HCT116 (cell line): ENCODE measurements around the gene PCAT6. TPM values are rescaled to one million over a fixed set of nuclear protein-coding genes. Genes with fewer than 3 reads are reported as not detected.

Experiments used
- ATAC-seq: fragments of 200-7000 bp; cut with Tn5 transposase; 2 replicates; pipeline ENCODE4 v1.9.1; 2020; ENCODE audit warnings: mild to moderate bottlenecking, moderate library complexity
- BruUV-seq: library from RNA; stranded (reverse); fragments of 400-500 nt; replicated peaks from 2 replicates; lab custom pipeline; 2021; lab: Mats Ljungman, UMichigan
- CTCF ChIA-PET: fragments of 300-600 bp; sonication (Branson Sonifier 250); formaldehyde crosslinking; loops from one replicate; lab custom pipeline; 2021; ENCODE audit warnings: antibody characterized with exemption; lab: Charles Lee
- POLR2A ChIA-PET: fragments of 300-600, 350-600 bp; sonication (Branson Sonifier 250); formaldehyde crosslinking; loops from one replicate; lab custom pipeline; 2021; ENCODE audit warnings: antibody characterized with exemption; lab: Charles Lee
- RAD21 ChIA-PET, 2 experiments: fragments of 300-600 bp; sonication (Branson Sonifier 250); formaldehyde crosslinking; loops; one replicate each; lab custom pipeline; 2023; ENCODE audit warnings: low total read pairs in 2 of 2; ENCODE audit not compliant: uncharacterized antibody in 2 of 2, unreplicated experiment in 2 of 2, low non-redundant PET in 1 of 2; lab: Charles Lee
- DNase-seq: peaks from one replicate; pipeline ENCODE4 v3.0.0-alpha.2; 2010; ENCODE audit warnings: low read depth, low spot score
- H2AFZ ChIP-seq: fragments of 200-600 bp; shearing (Covaris generic), sonication (generic); 2 replicates; pipeline ENCODE4 v1.6.1; 2017; ENCODE audit warnings: low read depth, mixed run types, mixed read lengths, antibody characterized with exemption, low read length; ENCODE audit not compliant: poor library complexity, severe bottlenecking
- H3K27ac ChIP-seq: 2 replicates; pipeline ENCODE4 v1.5.1; 2012; ENCODE audit warnings: low read depth, low read length
- H3K27me3 ChIP-seq: fragments of 200-600 bp; sonication (generic); 2 replicates; pipeline ENCODE4 v1.6.1; 2016; ENCODE audit warnings: mixed run types, low read length, mixed read lengths; ENCODE audit not compliant: insufficient read depth
- H3K36me3 ChIP-seq, 2 experiments: fragments of 200-500 bp in 1 of 2; fragments of 200-600 bp in 1 of 2; sonication (Bioruptor generic) in 1 of 2; sonication (generic) in 1 of 2; 2 replicates each; pipeline versions ENCODE4 v1.5.1 to v1.6.1; 2014 to 2016; ENCODE audit warnings: low read length in 2 of 2, inconsistent platforms in 1 of 2, mixed read lengths in 1 of 2, mixed run types in 1 of 2; ENCODE audit not compliant: insufficient read depth in 2 of 2, control insufficient read depth in 1 of 2
- H3K4me1 ChIP-seq, 2 experiments: fragments of 200-600 bp in 1 of 2; sonication (generic) in 1 of 2; 2 replicates each; pipeline versions ENCODE4 v1.5.1 to v1.6.1; 2012 to 2017; ENCODE audit warnings: low read length in 2 of 2, inconsistent platforms in 1 of 2, mild to moderate bottlenecking in 1 of 2, mixed read lengths in 1 of 2, mixed run types in 1 of 2, moderate library complexity in 1 of 2; ENCODE audit not compliant: insufficient read depth in 2 of 2, control insufficient read depth in 1 of 2
- H3K4me2 ChIP-seq: fragments of 200-600 bp; sonication (generic); 2 replicates; pipeline ENCODE4 v1.6.1; 2017; ENCODE audit warnings: mixed run types, low read length, mixed read lengths
- H3K4me3 ChIP-seq, 2 experiments: fragments of 200-600 bp in 1 of 2; sonication (generic) in 1 of 2; replicated peaks in 1 of 2; 2 replicates each; pipeline ENCODE4 v1.5.1; 2011 to 2016; ENCODE audit warnings: low read length in 2 of 2, control low read depth in 1 of 2, low read depth in 1 of 2, mild to moderate bottlenecking in 1 of 2, mixed read lengths in 1 of 2, mixed run types in 1 of 2
- H3K79me2 ChIP-seq: fragments of 200-600 bp; sonication (generic); 2 replicates; pipeline ENCODE4 v1.6.1; 2017; ENCODE audit warnings: mild to moderate bottlenecking, mixed run types, low read length, moderate library complexity, mixed read lengths; ENCODE audit not compliant: insufficient read depth
- H3K9ac ChIP-seq: fragments of 200-600 bp; sonication (generic); 2 replicates; pipeline ENCODE4 v1.6.1; 2016; ENCODE audit warnings: low read length, mixed read lengths
- H3K9me2 ChIP-seq: fragments of 200-600 bp; sonication (generic), shearing (Covaris generic); 2 replicates; pipeline ENCODE4 v1.6.1; 2017; ENCODE audit warnings: mixed run types, mild to moderate bottlenecking, moderate library complexity; ENCODE audit not compliant: insufficient read depth
- H3K9me3 ChIP-seq, 2 experiments: fragments of 200-500 bp in 1 of 2; fragments of 200-600 bp in 1 of 2; sonication (Bioruptor generic) in 1 of 2; sonication (generic) in 1 of 2; 2 replicates each; pipeline ENCODE4 v1.6.1; 2014 to 2017; ENCODE audit warnings: low read length in 2 of 2, mixed read lengths in 2 of 2, inconsistent platforms in 1 of 2, low read depth in 1 of 2, mild to moderate bottlenecking in 1 of 2, mixed run types in 1 of 2, moderate library complexity in 1 of 2; ENCODE audit not compliant: control insufficient read depth in 1 of 2, insufficient read depth in 1 of 2
- H4K20me1 ChIP-seq: fragments of 200-600 bp; sonication (generic), shearing (Covaris generic); 2 replicates; pipeline ENCODE4 v1.6.1; 2017; ENCODE audit warnings: mixed run types, mild to moderate bottlenecking, moderate library complexity; ENCODE audit not compliant: insufficient read depth
- ATF3 ChIP-seq: IDR thresholded peaks from 2 replicates; pipeline ENCODE4 v1.6.1; 2012
- CBX3 ChIP-seq: IDR thresholded peaks from 2 replicates; pipeline ENCODE4 v1.6.1; 2012; ENCODE audit warnings: low read depth
- ELF1 ChIP-seq: IDR thresholded peaks from 2 replicates; pipeline ENCODE4 v1.6.1; 2012; ENCODE audit warnings: low read depth, borderline replicate concordance
- JUND ChIP-seq: IDR thresholded peaks from 2 replicates; pipeline ENCODE4 v1.6.1; 2012
- MAX ChIP-seq: IDR thresholded peaks from 2 replicates; pipeline ENCODE4 v1.6.1; 2012
- POLR2A ChIP-seq: IDR thresholded peaks from 2 replicates; pipeline ENCODE4 v1.7.0; 2011; ENCODE audit warnings: borderline replicate concordance; ENCODE audit not compliant: insufficient read depth, insufficient read length; ENCODE audit errors: extremely low read depth
- SP1 ChIP-seq: IDR thresholded peaks from 2 replicates; pipeline ENCODE4 v1.6.1; 2012; ENCODE audit warnings: low read depth
- SRF ChIP-seq: IDR thresholded peaks from 2 replicates; pipeline ENCODE4 v1.6.1; 2012; ENCODE audit warnings: low read depth
- ZNF274 ChIP-seq: fragments of 200-500 bp; sonication (Bioruptor generic); IDR thresholded peaks from 2 replicates; pipeline ENCODE4 v1.6.1; 2014; ENCODE audit warnings: mild to moderate bottlenecking, low read depth, low read length, inconsistent platforms
- intact Hi-C: fragments of 100-400 bp; cut with micrococcal nuclease; formaldehyde crosslinking; loops from 2 replicates; pipeline ENCODE4 v1.10.0; 2022
- total RNA-seq: library from RNA; stranded (reverse); gene quantifications from one replicate; pipeline ENCODE4 v1.2.1, GENCODE V29; 2021; ENCODE audit not compliant: unreplicated experiment

PCAT6 gene
- total RNA-seq, 1 experiment from 2014 or later = 1.9 TPM

- Histone ChIP-seq H4K20me1 (no peaks in the 10 kb centered on the region), H2AFZ (no peak overlapping the region), H3K9ac (no peak overlapping the region), H3K36me3 (no peaks in the 10 kb centered on the region), H3K27me3 (no peaks in the 10 kb centered on the region), H3K4me3 (no peak overlapping the region), H3K27ac (no peak overlapping the region), H3K9me2 (no peaks in the 10 kb centered on the region), H3K4me2 (no peak overlapping the region), H3K4me1 (peaks cover 17 to 19% of the 10 kb centered on the region in 2 experiments), H3K79me2 (peaks cover 17% of the 10 kb centered on the region), H3K9me3 (no peaks in the 10 kb centered on the region)
- ChIA-PET RAD21 (no interaction called here), CTCF (no interaction called here), POLR2A (no interaction called here)
- BruUV-seq = no TSS peak
- DNase-seq (no peak), ATAC-seq (no peak)
- TF ChIP-seq JUND = no peak
- no peak for TF ChIP-seq MAX
- no peak for TF ChIP-seq CBX3
- no peak for TF ChIP-seq ZNF274
- TF ChIP-seq SP1 = no peak
- TF ChIP-seq ELF1 = no peak
- no peak for TF ChIP-seq POLR2A
- no peak for TF ChIP-seq ATF3
- no peak for TF ChIP-seq SRF
- intact Hi-C loops = no loop called here
Observed at GRCh38 chr1:202798792-202799331, 11.9 kb upstream of the PCAT6 start.

- no peaks in the 10 kb centered on the region for H3K27me3 ChIP-seq
- no peaks in the 10 kb centered on the region for H3K36me3 ChIP-seq
- POLR2A ChIA-PET = no interaction called here
- no peak overlapping the region for H3K4me2 ChIP-seq
- H3K79me2 ChIP-seq = peaks cover 31% of the 10 kb centered on the region
- RAD21 ChIA-PET = no interaction called here
- H4K20me1 ChIP-seq = no peaks in the 10 kb centered on the region
- DNase-seq (no peak), ATAC-seq (no peak)
- CTCF ChIA-PET = no interaction called here
- BruUV-seq = no TSS peak
- H3K9me2 ChIP-seq = no peaks in the 10 kb centered on the region
- no peak for TF ChIP-seq SP1
- H3K4me1 ChIP-seq = peaks cover 28 to 38% of the 10 kb centered on the region in 2 experiments
- no peak overlapping the region for H3K9ac ChIP-seq
- H3K9me3 ChIP-seq = no peaks in the 10 kb centered on the region
- intact Hi-C loops = no loop called here
- no peak overlapping the region for H2AFZ ChIP-seq
- no peak overlapping the region for H3K4me3 ChIP-seq
- no peak overlapping the region for H3K27ac ChIP-seq
Observed at GRCh38 chr1:202800742-202801141, 10.0 kb upstream of the PCAT6 start.
